GM23338 (cell line): Measurements from ENCODE around the gene BRD9. TPM values are rescaled to one million over a fixed set of nuclear protein-coding genes. Genes with fewer than 3 reads are reported as not detected.

Source experiments
- ATAC-seq: fragments of 200-7000 bp; cut with Tn5 transposase; 3 replicates; pipeline ENCODE4 v1.9.1; 2020
- DNase-seq: peaks from one replicate; pipeline ENCODE4 v3.0.0-alpha.2; 2015; ENCODE audit warnings: low spot score
- H2AFZ ChIP-seq: fragments of 200-600 bp; sonication (generic); 2 replicates; pipeline ENCODE4 v1.8.0; 2016; ENCODE audit warnings: antibody characterized with exemption, mild to moderate bottlenecking, moderate library complexity
- H3F3A ChIP-seq: fragments of 200-600 bp; sonication (generic); replicated peaks from 2 replicates; pipeline ENCODE4 v1.8.0; 2017; ENCODE audit warnings: antibody characterized with exemption, mixed run types, low read depth
- H3K27ac ChIP-seq: fragments of 200-600 bp; sonication (generic); 2 replicates; pipeline ENCODE4 v1.6.1; 2016; ENCODE audit warnings: low read depth
- H3K27me3 ChIP-seq: fragments of 200-600 bp; sonication (generic); 2 replicates; pipeline ENCODE4 v1.8.0; 2016; ENCODE audit warnings: mild to moderate bottlenecking, mixed run types, moderate library complexity; ENCODE audit not compliant: insufficient read depth
- H3K36me3 ChIP-seq: fragments of 200-600 bp; sonication (generic); 2 replicates; pipeline ENCODE4 v1.8.0; 2016; ENCODE audit warnings: mild to moderate bottlenecking; ENCODE audit not compliant: insufficient read depth
- H3K4me1 ChIP-seq: fragments of 200-600 bp; sonication (generic); 2 replicates; pipeline ENCODE4 v1.8.0; 2016; ENCODE audit warnings: mild to moderate bottlenecking, moderate library complexity; ENCODE audit not compliant: insufficient read depth
- H3K4me2 ChIP-seq: fragments of 200-600 bp; sonication (generic); 2 replicates; pipeline ENCODE4 v1.7.1; 2017; ENCODE audit warnings: mixed run types
- H3K4me3 ChIP-seq: fragments of 200-600 bp; sonication (generic); 2 replicates; pipeline ENCODE4 v1.6.1; 2016; ENCODE audit warnings: mixed run types
- H3K79me2 ChIP-seq: fragments of 200-600 bp; sonication (generic); replicated peaks from 2 replicates; pipeline ENCODE4 v1.8.0; 2017; ENCODE audit warnings: mild to moderate bottlenecking; ENCODE audit not compliant: insufficient read depth
- H3K9me2 ChIP-seq: fragments of 200-600 bp; sonication (generic); 2 replicates; pipeline ENCODE4 v1.8.0; 2017; ENCODE audit not compliant: insufficient read depth
- H4K20me1 ChIP-seq: fragments of 200-600 bp; sonication (generic); replicated peaks from 2 replicates; pipeline ENCODE4 v1.8.0; 2017; ENCODE audit warnings: mild to moderate bottlenecking; ENCODE audit not compliant: insufficient read depth
- H3K27ac Mint-ChIP-seq: 2 replicates; pipeline ENCODE4 v1.8.0; 2020; ENCODE audit warnings: inconsistent platforms, mild to moderate bottlenecking, moderate library complexity, mixed read lengths
- H3K27me3 Mint-ChIP-seq: 3 replicates; pipeline ENCODE4 v1.8.0; 2022; ENCODE audit warnings: low read depth, mild to moderate bottlenecking, moderate library complexity, mixed read lengths, inconsistent platforms; ENCODE audit not compliant: insufficient read depth, poor library complexity
- H3K36me3 Mint-ChIP-seq: 3 replicates; pipeline ENCODE4 v1.8.0; 2021; ENCODE audit warnings: low read depth, mild to moderate bottlenecking, inconsistent platforms, moderate library complexity, mixed read lengths
- H3K4me1 Mint-ChIP-seq: 3 replicates; pipeline ENCODE4 v1.8.0; 2020; ENCODE audit warnings: mild to moderate bottlenecking, inconsistent platforms, mixed read lengths
- H3K4me3 Mint-ChIP-seq: 3 replicates; pipeline ENCODE4 v1.8.0; 2021; ENCODE audit warnings: moderate library complexity, mild to moderate bottlenecking, inconsistent platforms, mixed read lengths
- H3K9me3 Mint-ChIP-seq: 3 replicates; pipeline ENCODE4 v1.8.0; 2020; ENCODE audit warnings: moderate library complexity, mild to moderate bottlenecking, inconsistent platforms, mixed read lengths
- CREB1 ChIP-seq: fragments of 250-450 bp; sonication (Bioruptor Pico); IDR thresholded peaks from 2 replicates; pipeline ENCODE4 v1.5.0; 2020; ENCODE audit warnings: low read depth, mild to moderate bottlenecking, moderate library complexity
- CTCF ChIP-seq, 2 experiments: fragments of 200-600 bp in 1 of 2; sonication (generic) in 1 of 2; conservative IDR thresholded peaks; 2 replicates each; pipeline versions ENCODE4 v1.5.1 to v1.6.1; 2016 to 2017; ENCODE audit warnings: antibody characterized with exemption in 2 of 2, low read depth in 2 of 2, mild to moderate bottlenecking in 2 of 2, moderate library complexity in 1 of 2
- ETS1 ChIP-seq: IDR thresholded peaks from 2 replicates; pipeline ENCODE4 v1.6.1; 2016; ENCODE audit warnings: antibody characterized with exemption
- EZH2 ChIP-seq: fragments of 200-600 bp; sonication (generic); IDR thresholded peaks from one replicate; pipeline ENCODE4 v1.8.0; 2017; ENCODE audit warnings: antibody characterized with exemption, mild to moderate bottlenecking, low read depth; ENCODE audit not compliant: unreplicated experiment
- EZH2phosphoT487 ChIP-seq: fragments of 200-600 bp; sonication (generic); IDR thresholded peaks from one replicate; pipeline ENCODE4 v1.8.1; 2018; ENCODE audit warnings: antibody characterized with exemption; ENCODE audit not compliant: unreplicated experiment
- JUNB ChIP-seq: IDR thresholded peaks from one replicate; pipeline ENCODE4 v1.6.1; 2016; ENCODE audit warnings: antibody characterized with exemption; ENCODE audit not compliant: unreplicated experiment
- NANOG ChIP-seq: IDR thresholded peaks from 2 replicates; pipeline ENCODE4 v1.6.1; 2016; ENCODE audit warnings: antibody characterized with exemption, borderline replicate concordance
- POLR2AphosphoS5 ChIP-seq: IDR thresholded peaks from 2 replicates; pipeline ENCODE4 v1.6.1; 2016; ENCODE audit warnings: antibody characterized with exemption, low read depth
- STAT1 ChIP-seq: IDR thresholded peaks from one replicate; pipeline ENCODE4 v1.6.1; 2016; ENCODE audit warnings: antibody characterized with exemption; ENCODE audit not compliant: unreplicated experiment
- ZNF114 ChIP-seq: fragments of 250-450 bp; sonication (Bioruptor Pico); IDR thresholded peaks from 2 replicates; pipeline ENCODE4 v1.5.0; 2020; ENCODE audit warnings: mild to moderate bottlenecking, moderate library complexity
- ZNF331 ChIP-seq: fragments of 250-450 bp; sonication (Bioruptor Pico); IDR thresholded peaks from 2 replicates; pipeline ENCODE4 v1.5.0; 2020; ENCODE audit warnings: low read depth, mild to moderate bottlenecking, moderate library complexity
- ZNF462 ChIP-seq: fragments of 250-450 bp; sonication (Bioruptor Pico); IDR thresholded peaks from 2 replicates; pipeline ENCODE4 v1.5.0; 2020; ENCODE audit warnings: mild to moderate bottlenecking, moderate library complexity
- polyA plus RNA-seq: library from polyadenylated mRNA; unstranded; fragments of >200 nt; fragmentation: Nextera tagmentation; extraction: Ambion mirVana; gene quantifications from 2 replicates; pipeline ENCODE4 v1.2.1, GENCODE V29; 2016
- total RNA-seq: library from RNA; depleted of rRNA; stranded (reverse); fragments of >200 nt; shearing (Covaris generic); gene quantifications from 2 replicates; pipeline ENCODE4 v1.2.3, GENCODE V29; 2014
- TF ChIP-seq, protein P1 (sequence below): IDR thresholded peaks from one replicate; pipeline ENCODE4 v1.6.1; 2018; ENCODE audit warnings: antibody characterized with exemption; ENCODE audit not compliant: unreplicated experiment

BRD9 gene
- total and polyA plus RNA-seq, 2 experiments from 2014 or later: 32.9 to 54.7 TPM

- H4K20me1 ChIP-seq: no peaks in the 10 kb centered on the region
- ATAC-seq (no peak), DNase-seq (no peak)
- Mint-ChIP-seq H3K27me3 (peaks cover 9% of the 10 kb centered on the region), H3K36me3 (peaks cover 12% of the 10 kb centered on the region; the same call in 2 of the 3 replicates), H3K27ac (no peak overlapping the region), H3K4me3 (no peak overlapping the region), H3K9me3 (no peaks in the 10 kb centered on the region; the same call in 2 of the 3 replicates), H3K4me1 (peaks cover 4% of the 10 kb centered on the region; the same call in 1 of the 3 replicates)
- TF ChIP-seq POLR2AphosphoS5: no peak
- no peak for TF ChIP-seq NANOG
- TF ChIP-seq ZNF462 (CRISPR knock-in tag): no peak
- no peak for TF ChIP-seq EZH2phosphoT487
- no peak for TF ChIP-seq CREB1 (CRISPR knock-in tag)
- TF ChIP-seq CTCF (conservative IDR thresholded peaks at IDR 0.05; ENCODE audit: low read depth in 2 of 2): no peak
- TF ChIP-seq JUNB: no peak
- no peak for TF ChIP-seq ZNF114 (CRISPR knock-in tag)
- no peak for TF ChIP-seq ETS1
- no peak for TF ChIP-seq STAT1
- TF ChIP-seq ZNF331 (CRISPR knock-in tag): no peak
- TF ChIP-seq, protein P1, sequence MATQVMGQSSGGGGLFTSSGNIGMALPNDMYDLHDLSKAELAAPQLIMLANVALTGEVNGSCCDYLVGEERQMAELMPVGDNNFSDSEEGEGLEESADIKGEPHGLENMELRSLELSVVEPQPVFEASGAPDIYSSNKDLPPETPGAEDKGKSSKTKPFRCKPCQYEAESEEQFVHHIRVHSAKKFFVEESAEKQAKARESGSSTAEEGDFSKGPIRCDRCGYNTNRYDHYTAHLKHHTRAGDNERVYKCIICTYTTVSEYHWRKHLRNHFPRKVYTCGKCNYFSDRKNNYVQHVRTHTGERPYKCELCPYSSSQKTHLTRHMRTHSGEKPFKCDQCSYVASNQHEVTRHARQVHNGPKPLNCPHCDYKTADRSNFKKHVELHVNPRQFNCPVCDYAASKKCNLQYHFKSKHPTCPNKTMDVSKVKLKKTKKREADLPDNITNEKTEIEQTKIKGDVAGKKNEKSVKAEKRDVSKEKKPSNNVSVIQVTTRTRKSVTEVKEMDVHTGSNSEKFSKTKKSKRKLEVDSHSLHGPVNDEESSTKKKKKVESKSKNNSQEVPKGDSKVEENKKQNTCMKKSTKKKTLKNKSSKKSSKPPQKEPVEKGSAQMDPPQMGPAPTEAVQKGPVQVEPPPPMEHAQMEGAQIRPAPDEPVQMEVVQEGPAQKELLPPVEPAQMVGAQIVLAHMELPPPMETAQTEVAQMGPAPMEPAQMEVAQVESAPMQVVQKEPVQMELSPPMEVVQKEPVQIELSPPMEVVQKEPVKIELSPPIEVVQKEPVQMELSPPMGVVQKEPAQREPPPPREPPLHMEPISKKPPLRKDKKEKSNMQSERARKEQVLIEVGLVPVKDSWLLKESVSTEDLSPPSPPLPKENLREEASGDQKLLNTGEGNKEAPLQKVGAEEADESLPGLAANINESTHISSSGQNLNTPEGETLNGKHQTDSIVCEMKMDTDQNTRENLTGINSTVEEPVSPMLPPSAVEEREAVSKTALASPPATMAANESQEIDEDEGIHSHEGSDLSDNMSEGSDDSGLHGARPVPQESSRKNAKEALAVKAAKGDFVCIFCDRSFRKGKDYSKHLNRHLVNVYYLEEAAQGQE: no peak
- TF ChIP-seq EZH2: no peak
- no peak overlapping the region for H2AFZ ChIP-seq
- H3F3A ChIP-seq: no peaks in the 10 kb centered on the region
- no peak overlapping the region for H3K4me2 ChIP-seq
- no peaks in the 10 kb centered on the region for H3K4me1 ChIP-seq
- no peaks in the 10 kb centered on the region for H3K79me2 ChIP-seq
- H3K36me3 ChIP-seq: no peaks in the 10 kb centered on the region
- no peaks in the 10 kb centered on the region for H3K27me3 ChIP-seq
- H3K9me2 ChIP-seq: no peaks in the 10 kb centered on the region
- no peak overlapping the region for H3K4me3 ChIP-seq
- no peak overlapping the region for H3K27ac ChIP-seq
These were observed 43.9 kb downstream of the BRD9 start for GRCh38 chr5:848671-849111.
